Central memory CD4-positive, alpha-beta T cell (primary cell): ENCODE data around the gene BOK.

Experiments used
- DNase-seq: peaks from one replicate; pipeline ENCODE4 v3.0.0; 2022

The BOK gene

GRCh38 chr2:241606186-241606585 is 47.6 kb downstream of the BOK start:
- DNase-seq = no peak

- DNase-seq = no peak
Measured at GRCh38 chr2:241607162-241607885, 48.8 kb downstream of the BOK start.

GRCh38 chr2:241608881-241609280 is 50.3 kb downstream of the BOK start:
- no peak for DNase-seq

GRCh38 chr2:241609859-241610793 is 51.6 kb downstream of the BOK start:
- peak; percentile 88 for DNase-seq

GRCh38 chr2:241611062-241611461 is 52.5 kb downstream of the BOK start:
- DNase-seq = no peak

- no peak for DNase-seq
Measured at GRCh38 chr2:241612156-241613016, 53.8 kb downstream of the BOK start.

GRCh38 chr2:241613017-241613780 is 54.7 kb downstream of the BOK start:
- no peak for DNase-seq

GRCh38 chr2:241615041-241615440 is 56.5 kb downstream of the BOK start:
- DNase-seq = no peak

GRCh38 chr2:241615522-241616052 is 57.0 kb downstream of the BOK start:
- no peak for DNase-seq

GRCh38 chr2:241616168-241617125 is 57.9 kb downstream of the BOK start:
- no peak for DNase-seq

- peak; percentile 62 for DNase-seq
Measured at GRCh38 chr2:241617431-241618154, 59.0 kb downstream of the BOK start.

GRCh38 chr2:241618296-241618805 is 59.8 kb downstream of the BOK start:
- DNase-seq = no peak

GRCh38 chr2:241618829-241619228 is 60.3 kb downstream of the BOK start:
- DNase-seq = no peak

- no peak for DNase-seq
Measured at GRCh38 chr2:241619597-241620418, 61.3 kb downstream of the BOK start.

- no peak for DNase-seq
Measured at GRCh38 chr2:241620419-241620769, 61.8 kb downstream of the BOK start.
